ENCODE results near the gene CTXND1.

The CTXND1 gene

GRCh38 chr15:80194186-80194585, 57.8 kb downstream of the CTXND1 start:
- ChIA-PET POLR2A (no interaction called here), CTCF (interaction anchor here (0.6 kb wide), 1 partner anchor 71 kb away, joined by 3 read pairs; no protein-coding TSS in a partner anchor)
- Histone ChIP-seq H3K27ac (ENCODE audit: extremely low read depth, low read depth, low read length) (no peak overlapping the region), H3K36me3 (ENCODE audit: control insufficient read depth in 2 of 2, insufficient read depth in 1 of 2, low read length in 2 of 2) (no peaks in the 10 kb centered on the region), H3K9me3 (ENCODE audit: control insufficient read depth, insufficient read depth, low read depth, low read length) (no peaks in the 10 kb centered on the region), H3K4me1 (ENCODE audit: control insufficient read depth, insufficient read depth, low read length) (no peaks in the 10 kb centered on the region), H3K4me3 (ENCODE audit: low read depth, low read length) (no peak overlapping the region)
- TF ChIP-seq ZNF501 (tag by site-specific recombination; IDR thresholded peaks at IDR 0.05) = no peak
- no peak for TF ChIP-seq ZNF629 (tag by site-specific recombination; IDR thresholded peaks at IDR 0.05)
- no peak for TF ChIP-seq ZNF138 (tag by site-specific recombination; IDR thresholded peaks at IDR 0.05; ENCODE audit: borderline replicate concordance)
- no peak for TF ChIP-seq OSR2 (tag by site-specific recombination; IDR thresholded peaks at IDR 0.05)

GRCh38 chr15:80191897-80192595, 60.0 kb downstream of the CTXND1 start:
- no peak overlapping the region for H3K4me3 ChIP-seq (ENCODE audit: low read depth, low read length)
- H3K36me3 ChIP-seq (ENCODE audit: control insufficient read depth in 2 of 2, insufficient read depth in 1 of 2, low read length in 2 of 2) = peaks cover 0 to 9% of the 10 kb centered on the region in 2 experiments; a peak in 1 of 3 replicates
- no peak overlapping the region for H3K27ac ChIP-seq (ENCODE audit: extremely low read depth, low read depth, low read length)
- no peaks in the 10 kb centered on the region for H3K4me1 ChIP-seq (ENCODE audit: control insufficient read depth, insufficient read depth, low read length)
- TF ChIP-seq ZBTB26 (tag by site-specific recombination; optimal IDR thresholded peaks at IDR 0.05) (no peak), HIC1 (tag by site-specific recombination; IDR thresholded peaks at IDR 0.05) (no peak), MZF1 (tag by site-specific recombination; IDR thresholded peaks at IDR 0.05; ENCODE audit: borderline replicate concordance) (no peak), ZNF23 (tag by site-specific recombination; IDR thresholded peaks at IDR 0.05; ENCODE audit: borderline replicate concordance) (no peak), ZNF132 (tag by site-specific recombination; IDR thresholded peaks at IDR 0.05; ENCODE audit: borderline replicate concordance) (no peak), ZNF266 (tag by site-specific recombination; IDR thresholded peaks at IDR 0.05; ENCODE audit: low read depth) (no peak), ZSCAN23 (tag by site-specific recombination; IDR thresholded peaks at IDR 0.05) (no peak), ZNF292 (tag by site-specific recombination; IDR thresholded peaks at IDR 0.05; ENCODE audit: borderline replicate concordance, low read depth) (no peak), ZNF660 (tag by site-specific recombination; IDR thresholded peaks at IDR 0.05) (no peak), HOXD13 (CRISPR knock-in tag; IDR thresholded peaks at IDR 0.05; ENCODE audit: borderline replicate concordance) (no peak), ZXDB (tag by site-specific recombination; IDR thresholded peaks at IDR 0.05) (no peak), ZNF707 (tag by site-specific recombination; IDR thresholded peaks at IDR 0.05) (no peak), ZNF654 (tag by site-specific recombination; IDR thresholded peaks at IDR 0.05; ENCODE audit: low read depth) (no peak), ZNF37A (tag by site-specific recombination; IDR thresholded peaks at IDR 0.05) (no peak), ZBTB17 (tag by site-specific recombination; IDR thresholded peaks at IDR 0.05) (no peak), ZSCAN16 (tag by site-specific recombination; IDR thresholded peaks at IDR 0.05) (no peak), ZNF837 (tag by site-specific recombination; IDR thresholded peaks at IDR 0.05) (no peak), ZNF423 (tag by site-specific recombination; IDR thresholded peaks at IDR 0.05) (no peak), KLF9 (tag by site-specific recombination; IDR thresholded peaks at IDR 0.05; ENCODE audit: low read depth) (no peak)
- CTCF ChIA-PET = interaction anchor here (0.6 to 1.2 kb wide), 5 partner anchors 13 to 822 kb away, joined by 3 to 7 read pairs (median 3); no protein-coding TSS in a partner anchor
- POLR2A ChIA-PET = no interaction called here
- no peaks in the 10 kb centered on the region for H3K9me3 ChIP-seq (ENCODE audit: control insufficient read depth, insufficient read depth, low read depth, low read length)

All from HEK293 (cell line).